Neutrophil (primary cell): Measurements from ENCODE around the gene SLC6A13.

ENCODE experiments used
- H3K27ac ChIP-seq: fragments of 200-600 bp; sonication (generic); 2 replicates; pipeline ENCODE4 v1.5.1; 2016; ENCODE audit warnings: mild to moderate bottlenecking, moderate library complexity
- H3K27me3 ChIP-seq: fragments of 200-600 bp; sonication (generic); 2 replicates; pipeline ENCODE4 v1.6.0; 2016; ENCODE audit warnings: mild to moderate bottlenecking
- H3K36me3 ChIP-seq: fragments of 200-600 bp; sonication (generic); 2 replicates; pipeline ENCODE4 v1.5.1; 2017
- H3K4me1 ChIP-seq, 2 experiments: fragments of 200-600 bp in 1 of 2; sonication (generic) in 1 of 2; 1 replicate in 1 of 2; 2 replicates in 1 of 2; pipeline versions ENCODE4 v1.5.1 to v1.6.1; 2013 to 2016; ENCODE audit warnings: low read depth in 1 of 2, low read length in 1 of 2, mild to moderate bottlenecking in 1 of 2, moderate library complexity in 1 of 2; ENCODE audit not compliant: control insufficient read depth in 1 of 2, insufficient read depth in 1 of 2
- H3K4me3 ChIP-seq, 2 experiments: fragments of 200-600 bp in 1 of 2; sonication (generic) in 1 of 2; 1 replicate in 1 of 2; 2 replicates in 1 of 2; pipeline ENCODE4 v1.5.1; 2013 to 2016; ENCODE audit warnings: low read depth in 1 of 2, low read length in 1 of 2, mild to moderate bottlenecking in 1 of 2, moderate library complexity in 1 of 2
- H3K9me3 ChIP-seq: fragments of 200-600 bp; sonication (generic); 2 replicates; pipeline ENCODE4 v1.5.1; 2016
- CTCF ChIP-seq: fragments of 200-600 bp; sonication (generic); IDR thresholded peaks from 2 replicates; pipeline ENCODE4 v1.5.1; 2016; ENCODE audit warnings: antibody characterized with exemption

SLC6A13 gene

GRCh38 chr12:234019-234418 is 28.6 kb downstream of the SLC6A13 start:
- H3K27ac ChIP-seq, result no peak overlapping the region
- no peak for TF ChIP-seq CTCF
- no peaks in the 10 kb centered on the region for H3K4me1 ChIP-seq
- no peaks in the 10 kb centered on the region for H3K9me3 ChIP-seq
- H3K27me3 ChIP-seq, result peaks cover 6% of the 10 kb centered on the region
- H3K36me3 ChIP-seq, result no peaks in the 10 kb centered on the region
- H3K4me3 ChIP-seq, result no peak overlapping the region

GRCh38 chr12:233615-233968 is 29.0 kb downstream of the SLC6A13 start:
- Histone ChIP-seq H3K9me3 (no peaks in the 10 kb centered on the region), H3K27me3 (peaks cover 6% of the 10 kb centered on the region), H3K27ac (no peak overlapping the region), H3K4me1 (no peaks in the 10 kb centered on the region), H3K36me3 (no peaks in the 10 kb centered on the region), H3K4me3 (no peak overlapping the region)
- no peak for TF ChIP-seq CTCF

- H3K27ac ChIP-seq, result no peak overlapping the region
- TF ChIP-seq CTCF, result no peak
- no peaks in the 10 kb centered on the region for H3K4me1 ChIP-seq
- peaks cover 6% of the 10 kb centered on the region for H3K27me3 ChIP-seq
- no peaks in the 10 kb centered on the region for H3K9me3 ChIP-seq
- no peak overlapping the region for H3K4me3 ChIP-seq
- H3K36me3 ChIP-seq, result no peaks in the 10 kb centered on the region
Measured at GRCh38 chr12:232731-233614, 29.7 kb downstream of the SLC6A13 start.

GRCh38 chr12:230925-231671 is 31.5 kb downstream of the SLC6A13 start:
- no peak overlapping the region for H3K4me3 ChIP-seq
- no peaks in the 10 kb centered on the region for H3K9me3 ChIP-seq
- no peak for TF ChIP-seq CTCF
- no peak overlapping the region for H3K27ac ChIP-seq
- peaks cover 6% of the 10 kb centered on the region for H3K27me3 ChIP-seq
- H3K36me3 ChIP-seq, result no peaks in the 10 kb centered on the region
- no peaks in the 10 kb centered on the region for H3K4me1 ChIP-seq

DNA sequence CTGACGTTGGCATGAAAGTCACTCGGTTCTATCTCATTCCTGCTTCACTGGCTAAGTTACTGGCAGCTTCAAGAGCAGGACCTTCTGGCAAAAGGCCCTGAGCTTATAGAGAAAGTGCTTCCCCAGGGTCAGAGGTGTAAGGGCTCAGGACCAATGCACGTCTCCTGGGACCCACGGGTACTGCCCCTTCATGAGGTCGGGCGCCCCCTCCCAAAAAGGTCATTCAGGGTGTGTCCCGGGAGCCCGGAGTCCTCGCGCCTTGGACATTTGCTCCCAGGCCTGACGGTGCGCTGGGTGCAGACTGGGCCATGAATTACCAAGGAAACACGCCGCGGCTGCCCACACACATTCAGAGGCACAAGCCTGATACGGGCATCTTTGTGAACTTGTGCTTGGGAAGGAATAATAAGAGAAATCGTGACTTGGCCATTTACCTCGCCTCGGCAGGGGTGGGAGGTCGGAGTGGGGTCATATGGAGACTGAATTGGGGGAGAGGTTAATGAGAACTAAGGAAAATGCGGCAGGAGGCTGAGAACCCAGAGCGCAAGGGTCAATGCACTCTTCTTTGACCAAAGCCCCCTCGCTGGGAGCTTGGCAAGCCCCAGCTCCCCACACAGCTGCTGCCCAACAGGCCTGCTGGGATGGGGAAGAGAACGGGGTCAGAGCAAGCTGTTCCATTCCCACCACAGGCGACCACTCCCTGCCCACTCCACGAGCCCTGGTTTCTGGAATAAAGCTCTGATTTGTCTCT is 33.0 kb downstream of the SLC6A13 start:
- peaks cover 6% of the 10 kb centered on the region for H3K27me3 ChIP-seq
- no peak for TF ChIP-seq CTCF
- no peaks in the 10 kb centered on the region for H3K9me3 ChIP-seq
- no peak overlapping the region for H3K4me3 ChIP-seq
- no peaks in the 10 kb centered on the region for H3K36me3 ChIP-seq
- no peaks in the 10 kb centered on the region for H3K4me1 ChIP-seq
- no peak overlapping the region for H3K27ac ChIP-seq
